Effector memory CD8-positive, alpha-beta T cell (primary cell): Measurements from ENCODE around the gene NR2F2.

Experiments used
- ATAC-seq: fragments of 150-1000 bp; cut with Tn5 transposase; replicated peaks from 2 replicates; pipeline ENCODE4 v1.10.0; 2021; ENCODE audit warnings: mild to moderate bottlenecking, moderate library complexity
- DNase-seq, 3 experiments: peaks; one replicate each; pipeline ENCODE4 v3.0.0; 2021
- H3K27ac Mint-ChIP-seq, 2 donors: one replicate each; pipeline ENCODE4 v1.8.0; 2022; ENCODE audit warnings: mild to moderate bottlenecking in 2 of 2, mixed read lengths in 2 of 2, moderate library complexity in 2 of 2
- H3K27me3 Mint-ChIP-seq, 2 donors: one replicate each; pipeline ENCODE4 v1.8.0; 2022; ENCODE audit warnings: mixed read lengths in 2 of 2
- H3K36me3 Mint-ChIP-seq: one replicate; pipeline ENCODE4 v1.8.0; 2022; ENCODE audit warnings: mild to moderate bottlenecking, moderate library complexity, mixed read lengths; ENCODE audit not compliant: insufficient read depth
- H3K4me1 Mint-ChIP-seq, 2 donors: one replicate each; pipeline ENCODE4 v1.8.0; 2022; ENCODE audit warnings: low read depth in 2 of 2, mixed read lengths in 2 of 2
- H3K4me3 Mint-ChIP-seq, 2 donors: one replicate each; pipeline ENCODE4 v1.8.0; 2022; ENCODE audit warnings: mild to moderate bottlenecking in 2 of 2, mixed read lengths in 2 of 2, moderate library complexity in 2 of 2
- H3K9me3 Mint-ChIP-seq, 2 donors: one replicate each; pipeline ENCODE4 v1.8.0; 2022; ENCODE audit warnings: mixed read lengths in 2 of 2

The NR2F2 gene

GRCh38 chr15:96345560-96346399 lies 15.3 kb downstream of the NR2F2 start:
- Mint-ChIP-seq H3K4me1 (peaks cover 5 to 8% of the 10 kb centered on the region in 2 donors), H3K9me3 (no peaks in the 10 kb centered on the region), H3K27me3 (peaks cover 95 to 100% of the 10 kb centered on the region in 2 donors)

GRCh38 chr15:96346409-96346970 lies 16.0 kb downstream of the NR2F2 start:
- Mint-ChIP-seq H3K36me3 (peaks cover 6% of the 10 kb centered on the region), H3K27me3 (peaks cover 97 to 100% of the 10 kb centered on the region in 2 donors), H3K4me3 (no peak overlapping the region), H3K9me3 (no peaks in the 10 kb centered on the region), H3K4me1 (peaks cover 3 to 6% of the 10 kb centered on the region in 2 donors), H3K27ac (no peak overlapping the region)
- DNase-seq (no peak), ATAC-seq (no peak)

More at GRCh38 chr15:96345560-96346399, 15.3 kb downstream of the NR2F2 start:
- DNase-seq (no peak), ATAC-seq (no peak)
- Mint-ChIP-seq H3K4me3 (peak overlapping the region in 1 of 2 donors; percentile 31), H3K27ac (no peak overlapping the region), H3K36me3 (peaks cover 7% of the 10 kb centered on the region)

GRCh38 chr15:96347181-96348111 lies 16.9 kb downstream of the NR2F2 start:
- no peaks in the 10 kb centered on the region for H3K9me3 Mint-ChIP-seq
- DNase-seq: no peak
- ATAC-seq: no peak
- no peak overlapping the region for H3K27ac Mint-ChIP-seq
- H3K36me3 Mint-ChIP-seq: peaks cover 4% of the 10 kb centered on the region
- no peak overlapping the region for H3K4me3 Mint-ChIP-seq
- peaks cover 3 to 4% of the 10 kb centered on the region in 2 donors for H3K4me1 Mint-ChIP-seq
- peaks cover 95 to 100% of the 10 kb centered on the region in 2 donors for H3K27me3 Mint-ChIP-seq

- H3K4me1 Mint-ChIP-seq: peaks cover 3 to 4% of the 10 kb centered on the region in 2 donors
- H3K27me3 Mint-ChIP-seq: peaks cover 95 to 100% of the 10 kb centered on the region in 2 donors
- H3K9me3 Mint-ChIP-seq: no peaks in the 10 kb centered on the region
- DNase-seq (no peak), ATAC-seq (no peak)
- H3K4me3 Mint-ChIP-seq: no peak overlapping the region
- H3K27ac Mint-ChIP-seq: no peak overlapping the region
- no peaks in the 10 kb centered on the region for H3K36me3 Mint-ChIP-seq
Observed at GRCh38 chr15:96348112-96349027, 17.9 kb downstream of the NR2F2 start.

- Mint-ChIP-seq H3K4me3 (no peak overlapping the region), H3K36me3 (no peaks in the 10 kb centered on the region), H3K27me3 (peaks cover 90 to 97% of the 10 kb centered on the region in 2 donors), H3K27ac (no peak overlapping the region), H3K9me3 (no peaks in the 10 kb centered on the region), H3K4me1 (peaks cover 3 to 4% of the 10 kb centered on the region in 2 donors)
- DNase-seq: no peak
- ATAC-seq: no peak
Observed at GRCh38 chr15:96349034-96349856, 18.7 kb downstream of the NR2F2 start.

GRCh38 chr15:96349857-96350720 lies 19.6 kb downstream of the NR2F2 start:
- Mint-ChIP-seq H3K4me3 (no peak overlapping the region), H3K36me3 (no peaks in the 10 kb centered on the region), H3K27me3 (peaks cover 82 to 89% of the 10 kb centered on the region in 2 donors), H3K4me1 (peaks cover 3 to 4% of the 10 kb centered on the region in 2 donors), H3K9me3 (no peaks in the 10 kb centered on the region), H3K27ac (no peak overlapping the region)
- DNase-seq (no peak), ATAC-seq (no peak)

GRCh38 chr15:96350934-96351724 lies 20.6 kb downstream of the NR2F2 start:
- H3K27ac Mint-ChIP-seq: no peak overlapping the region
- H3K4me1 Mint-ChIP-seq: peaks cover under 1 to 3% of the 10 kb centered on the region in 2 donors
- no peak for ATAC-seq
- DNase-seq: no peak
- H3K9me3 Mint-ChIP-seq: no peaks in the 10 kb centered on the region
- H3K4me3 Mint-ChIP-seq: no peak overlapping the region
- no peaks in the 10 kb centered on the region for H3K36me3 Mint-ChIP-seq
- H3K27me3 Mint-ChIP-seq: peaks cover 71 to 78% of the 10 kb centered on the region in 2 donors

- H3K36me3 Mint-ChIP-seq: peaks cover 5% of the 10 kb centered on the region
- H3K9me3 Mint-ChIP-seq: no peaks in the 10 kb centered on the region
- ATAC-seq (no peak), DNase-seq (no peak)
- peaks cover 6 to 9% of the 10 kb centered on the region in 2 donors for H3K4me1 Mint-ChIP-seq
- no peak overlapping the region for H3K27ac Mint-ChIP-seq
- H3K27me3 Mint-ChIP-seq: peaks cover 68 to 70% of the 10 kb centered on the region in 2 donors
- H3K4me3 Mint-ChIP-seq: no peak overlapping the region
Observed at GRCh38 chr15:96351761-96352603, 21.5 kb downstream of the NR2F2 start.

- H3K4me1 Mint-ChIP-seq: peaks cover 9 to 14% of the 10 kb centered on the region in 2 donors
- peaks cover 62 to 68% of the 10 kb centered on the region in 2 donors for H3K27me3 Mint-ChIP-seq
- no peaks in the 10 kb centered on the region for H3K9me3 Mint-ChIP-seq
- ATAC-seq (no peak), DNase-seq (no peak)
- peaks cover 14% of the 10 kb centered on the region for H3K36me3 Mint-ChIP-seq
- H3K4me3 Mint-ChIP-seq: no peak overlapping the region
- H3K27ac Mint-ChIP-seq: no peak overlapping the region
Observed at GRCh38 chr15:96352604-96353405, 22.3 kb downstream of the NR2F2 start.
